SK-N-SH treated with all-trans-retinoic acid at 6 μM for 48 hours (cell line): Measurements from ENCODE around the gene SP140.

Experiments
- ATAC-seq: fragments of 200-7000 bp; cut with Tn5 transposase; 3 replicates; pipeline ENCODE4 v1.9.1; 2020; ENCODE audit warnings: mild to moderate bottlenecking, moderate library complexity
- ARNTL ChIP-seq: fragments of 450-650 bp; formaldehyde crosslinking; IDR thresholded peaks from 2 replicates; pipeline ENCODE4 v1.5.0; 2020; ENCODE audit warnings: low read depth, mild to moderate bottlenecking, moderate library complexity, borderline replicate concordance
- CSDC2 ChIP-seq: fragments of 250-450 bp; sonication (Bioruptor Pico); IDR thresholded peaks from 2 replicates; pipeline ENCODE4 v1.5.0; 2020; ENCODE audit warnings: mild to moderate bottlenecking, moderate library complexity
- ESRRG ChIP-seq: fragments of 250-450 bp; sonication (Bioruptor Pico); IDR thresholded peaks from 2 replicates; pipeline ENCODE4 v1.6.1; 2021; ENCODE audit warnings: mild to moderate bottlenecking
- GLIS3 ChIP-seq: fragments of 250-450 bp; sonication (Bioruptor Pico); IDR thresholded peaks from 2 replicates; pipeline ENCODE4 v1.5.0; 2020; ENCODE audit warnings: mild to moderate bottlenecking, moderate library complexity
- ISL1 ChIP-seq: fragments of 250-450 bp; sonication (Bioruptor Pico); IDR thresholded peaks from 2 replicates; pipeline ENCODE4 v2.1.2; 2022; ENCODE audit warnings: mild to moderate bottlenecking, moderate library complexity
- OSR1 ChIP-seq: fragments of 250-450 bp; sonication (Bioruptor Pico); IDR thresholded peaks from 2 replicates; pipeline ENCODE4 v1.8.0; 2022; ENCODE audit warnings: moderate library complexity, mild to moderate bottlenecking, inconsistent platforms
- RARB ChIP-seq: fragments of 250-450 bp; sonication (Bioruptor Pico); IDR thresholded peaks from 2 replicates; pipeline ENCODE4 v1.8.0; 2021; ENCODE audit warnings: mild to moderate bottlenecking, moderate library complexity
- SNAI2 ChIP-seq: fragments of 250-450 bp; sonication (Bioruptor Pico); IDR thresholded peaks from 2 replicates; pipeline ENCODE4 v1.5.0; 2020; ENCODE audit warnings: mild to moderate bottlenecking, moderate library complexity
- TCF4 ChIP-seq: fragments of 250-450 bp; sonication (Bioruptor Pico); IDR thresholded peaks from 2 replicates; pipeline ENCODE4 v1.8.0; 2021; ENCODE audit warnings: mild to moderate bottlenecking, moderate library complexity, borderline replicate concordance
- TOX ChIP-seq: fragments of 250-450 bp; sonication (Bioruptor Pico); IDR thresholded peaks from 2 replicates; pipeline ENCODE4 v1.8.0; 2021; ENCODE audit warnings: mild to moderate bottlenecking, moderate library complexity, borderline replicate concordance
- ZFP3 ChIP-seq: fragments of 250-450 bp; sonication (Bioruptor Pico); IDR thresholded peaks from 2 replicates; pipeline ENCODE4 v1.5.0; 2020; ENCODE audit warnings: mild to moderate bottlenecking, moderate library complexity
- ZFP30 ChIP-seq: fragments of 450-650 bp; formaldehyde crosslinking; IDR thresholded peaks from 2 replicates; pipeline ENCODE4 v1.5.0; 2022; ENCODE audit warnings: mild to moderate bottlenecking, moderate library complexity
- ZNF565 ChIP-seq: fragments of 450-650 bp; formaldehyde crosslinking; conservative IDR thresholded peaks from 2 replicates; pipeline ENCODE4 v1.5.0; 2020; ENCODE audit warnings: low read depth, mild to moderate bottlenecking, moderate library complexity
- ZNF70 ChIP-seq: fragments of 450-650 bp; formaldehyde crosslinking; IDR thresholded peaks from 2 replicates; pipeline ENCODE4 v1.5.0; 2020; ENCODE audit warnings: mild to moderate bottlenecking, moderate library complexity
- TF ChIP-seq, protein P1 (sequence below): fragments of 250-450 bp; sonication (Bioruptor Pico); IDR thresholded peaks from 2 replicates; pipeline ENCODE4 v1.5.0; 2020; ENCODE audit warnings: mild to moderate bottlenecking, moderate library complexity
- TF ChIP-seq, protein P2 (sequence below): fragments of 250-450 bp; sonication (Bioruptor Pico); IDR thresholded peaks from 2 replicates; pipeline ENCODE4 v1.5.1; 2020; ENCODE audit warnings: low read depth, mild to moderate bottlenecking, moderate library complexity
- TF ChIP-seq, protein P3 (sequence below): fragments of 250-450 bp; sonication (Bioruptor Pico); IDR thresholded peaks from 2 replicates; pipeline ENCODE4 v1.8.0; 2020; ENCODE audit warnings: mild to moderate bottlenecking, moderate library complexity, borderline replicate concordance
- TF ChIP-seq, protein P4 (sequence below): fragments of 250-450 bp; sonication (Bioruptor Pico); IDR thresholded peaks from 2 replicates; pipeline ENCODE4 v1.5.1; 2021; ENCODE audit warnings: mild to moderate bottlenecking, moderate library complexity
- TF ChIP-seq, protein P5 (sequence below): fragments of 250-450 bp; sonication (Bioruptor Pico); IDR thresholded peaks from 2 replicates; pipeline ENCODE4 v1.8.0; 2021; ENCODE audit warnings: low read depth, mild to moderate bottlenecking, moderate library complexity, borderline replicate concordance

The SP140 gene

DNA sequence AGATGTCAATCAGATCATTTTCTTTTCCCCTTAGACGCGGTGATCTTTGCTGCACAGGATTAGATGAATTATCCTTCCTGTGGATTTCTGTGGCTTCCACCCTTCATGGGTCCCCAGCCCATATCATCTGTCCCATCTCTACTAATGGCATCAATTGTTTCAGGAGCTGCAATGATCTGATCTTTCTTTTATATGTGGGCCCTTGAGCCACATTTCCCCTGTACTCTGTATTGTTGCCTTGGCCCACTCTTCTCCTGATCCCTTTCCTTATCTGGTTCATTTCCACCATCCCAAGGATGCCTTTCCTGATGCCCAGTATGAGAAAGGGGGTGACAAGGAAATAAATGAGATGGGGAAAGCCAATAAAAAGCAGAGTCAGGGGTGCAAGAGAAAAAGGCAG, 24.7 kb downstream of the SP140 start:
- no peak for ATAC-seq
- no peak for TF ChIP-seq RARB (CRISPR knock-in tag)

DNA sequence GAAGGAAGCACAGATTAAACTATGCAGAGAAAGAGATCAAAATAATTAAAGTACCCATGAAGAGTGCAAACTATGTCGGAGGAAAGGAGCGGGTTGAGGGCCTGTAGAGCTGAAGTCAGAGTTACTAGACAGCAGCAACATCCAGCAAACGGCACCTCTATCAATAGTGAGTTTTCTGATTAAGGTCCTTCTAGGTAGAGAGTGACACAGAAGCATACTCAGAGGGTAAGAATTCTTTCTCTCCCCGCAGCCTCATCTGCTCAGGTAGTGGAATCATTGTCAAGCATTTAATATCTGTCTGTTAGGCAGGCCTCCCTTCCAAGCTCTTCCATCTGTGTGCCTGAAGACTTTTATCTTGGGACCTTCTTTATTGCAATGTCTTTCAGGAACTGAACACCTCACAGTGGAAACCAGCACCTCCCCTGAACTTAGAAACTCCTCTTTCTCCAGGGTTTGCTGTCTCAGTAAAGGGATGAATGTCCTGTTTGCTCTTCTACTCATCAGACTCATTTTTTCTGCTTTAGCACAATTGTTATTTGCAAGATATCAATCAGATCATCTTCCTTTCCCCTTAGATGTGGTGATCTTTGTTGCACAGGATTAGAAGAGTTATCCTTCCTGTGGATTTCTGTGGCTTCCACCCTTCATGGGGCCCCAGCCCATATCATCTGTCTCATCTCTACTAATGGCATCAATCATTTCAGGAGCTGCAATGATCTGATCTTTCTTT, 28.8 kb downstream of the SP140 start:
- TF ChIP-seq, protein P1, sequence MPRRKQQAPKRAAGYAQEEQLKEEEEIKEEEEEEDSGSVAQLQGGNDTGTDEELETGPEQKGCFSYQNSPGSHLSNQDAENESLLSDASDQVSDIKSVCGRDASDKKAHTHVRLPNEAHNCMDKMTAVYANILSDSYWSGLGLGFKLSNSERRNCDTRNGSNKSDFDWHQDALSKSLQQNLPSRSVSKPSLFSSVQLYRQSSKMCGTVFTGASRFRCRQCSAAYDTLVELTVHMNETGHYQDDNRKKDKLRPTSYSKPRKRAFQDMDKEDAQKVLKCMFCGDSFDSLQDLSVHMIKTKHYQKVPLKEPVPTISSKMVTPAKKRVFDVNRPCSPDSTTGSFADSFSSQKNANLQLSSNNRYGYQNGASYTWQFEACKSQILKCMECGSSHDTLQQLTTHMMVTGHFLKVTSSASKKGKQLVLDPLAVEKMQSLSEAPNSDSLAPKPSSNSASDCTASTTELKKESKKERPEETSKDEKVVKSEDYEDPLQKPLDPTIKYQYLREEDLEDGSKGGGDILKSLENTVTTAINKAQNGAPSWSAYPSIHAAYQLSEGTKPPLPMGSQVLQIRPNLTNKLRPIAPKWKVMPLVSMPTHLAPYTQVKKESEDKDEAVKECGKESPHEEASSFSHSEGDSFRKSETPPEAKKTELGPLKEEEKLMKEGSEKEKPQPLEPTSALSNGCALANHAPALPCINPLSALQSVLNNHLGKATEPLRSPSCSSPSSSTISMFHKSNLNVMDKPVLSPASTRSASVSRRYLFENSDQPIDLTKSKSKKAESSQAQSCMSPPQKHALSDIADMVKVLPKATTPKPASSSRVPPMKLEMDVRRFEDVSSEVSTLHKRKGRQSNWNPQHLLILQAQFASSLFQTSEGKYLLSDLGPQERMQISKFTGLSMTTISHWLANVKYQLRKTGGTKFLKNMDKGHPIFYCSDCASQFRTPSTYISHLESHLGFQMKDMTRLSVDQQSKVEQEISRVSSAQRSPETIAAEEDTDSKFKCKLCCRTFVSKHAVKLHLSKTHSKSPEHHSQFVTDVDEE (CRISPR knock-in tag): no peak
- TF ChIP-seq OSR1 (CRISPR knock-in tag) (no peak), TOX (CRISPR knock-in tag) (no peak), ZNF565 (CRISPR knock-in tag) (no peak), ZFP30 (CRISPR knock-in tag) (no peak), CSDC2 (CRISPR knock-in tag) (no peak), ZFP3 (no peak), RARB (CRISPR knock-in tag) (no peak), GLIS3 (CRISPR knock-in tag) (no peak), TCF4 (no peak)
- TF ChIP-seq, protein P2, sequence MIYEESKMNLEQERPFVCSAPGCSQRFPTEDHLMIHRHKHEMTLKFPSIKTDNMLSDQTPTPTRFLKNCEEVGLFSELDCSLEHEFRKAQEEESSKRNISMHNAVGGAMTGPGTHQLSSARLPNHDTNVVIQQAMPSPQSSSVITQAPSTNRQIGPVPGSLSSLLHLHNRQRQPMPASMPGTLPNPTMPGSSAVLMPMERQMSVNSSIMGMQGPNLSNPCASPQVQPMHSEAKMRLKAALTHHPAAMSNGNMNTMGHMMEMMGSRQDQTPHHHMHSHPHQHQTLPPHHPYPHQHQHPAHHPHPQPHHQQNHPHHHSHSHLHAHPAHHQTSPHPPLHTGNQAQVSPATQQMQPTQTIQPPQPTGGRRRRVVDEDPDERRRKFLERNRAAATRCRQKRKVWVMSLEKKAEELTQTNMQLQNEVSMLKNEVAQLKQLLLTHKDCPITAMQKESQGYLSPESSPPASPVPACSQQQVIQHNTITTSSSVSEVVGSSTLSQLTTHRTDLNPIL (CRISPR knock-in tag): no peak
- TF ChIP-seq, protein P3, sequence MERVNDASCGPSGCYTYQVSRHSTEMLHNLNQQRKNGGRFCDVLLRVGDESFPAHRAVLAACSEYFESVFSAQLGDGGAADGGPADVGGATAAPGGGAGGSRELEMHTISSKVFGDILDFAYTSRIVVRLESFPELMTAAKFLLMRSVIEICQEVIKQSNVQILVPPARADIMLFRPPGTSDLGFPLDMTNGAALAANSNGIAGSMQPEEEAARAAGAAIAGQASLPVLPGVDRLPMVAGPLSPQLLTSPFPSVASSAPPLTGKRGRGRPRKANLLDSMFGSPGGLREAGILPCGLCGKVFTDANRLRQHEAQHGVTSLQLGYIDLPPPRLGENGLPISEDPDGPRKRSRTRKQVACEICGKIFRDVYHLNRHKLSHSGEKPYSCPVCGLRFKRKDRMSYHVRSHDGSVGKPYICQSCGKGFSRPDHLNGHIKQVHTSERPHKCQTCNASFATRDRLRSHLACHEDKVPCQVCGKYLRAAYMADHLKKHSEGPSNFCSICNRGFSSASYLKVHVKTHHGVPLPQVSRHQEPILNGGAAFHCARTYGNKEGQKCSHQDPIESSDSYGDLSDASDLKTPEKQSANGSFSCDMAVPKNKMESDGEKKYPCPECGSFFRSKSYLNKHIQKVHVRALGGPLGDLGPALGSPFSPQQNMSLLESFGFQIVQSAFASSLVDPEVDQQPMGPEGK (CRISPR knock-in tag): no peak
- ATAC-seq: no peak; the same call in 2 of the 3 replicates

DNA sequence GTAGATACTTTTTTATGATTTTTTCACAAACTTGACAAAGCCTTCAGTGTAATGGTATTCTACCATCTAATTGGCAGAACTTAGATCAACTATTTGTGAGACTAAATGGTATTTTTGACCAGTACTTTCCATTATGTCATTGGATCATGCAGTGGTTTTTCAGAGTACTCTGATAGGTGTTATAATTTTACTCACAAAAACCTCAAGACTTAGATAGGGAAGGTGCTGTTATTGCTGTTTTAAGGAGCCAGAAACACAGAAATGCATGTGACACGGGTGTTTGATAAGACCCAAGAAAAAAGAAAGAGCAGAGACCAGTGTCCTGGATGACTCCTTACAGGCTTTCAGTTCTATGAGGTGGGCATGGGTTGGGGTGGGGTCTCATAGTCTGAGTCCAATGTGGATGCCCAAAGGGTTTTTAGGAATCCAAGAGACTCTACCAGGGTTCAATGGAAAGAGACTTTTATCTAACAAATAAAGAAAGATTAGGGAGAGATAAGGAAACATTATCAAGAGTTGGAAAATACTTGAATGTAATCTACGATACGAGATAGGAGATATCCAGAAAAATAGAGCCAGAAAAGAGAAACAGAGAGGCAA, 31.3 kb downstream of the SP140 start:
- ATAC-seq: no peak

More for the DNA sequence above, 31.3 kb downstream of the SP140 start:
- TF ChIP-seq SNAI2 (CRISPR knock-in tag) (no peak), TOX (CRISPR knock-in tag) (no peak), ZNF70 (CRISPR knock-in tag) (no peak), RARB (CRISPR knock-in tag) (no peak), ESRRG (CRISPR knock-in tag) (no peak), ISL1 (CRISPR knock-in tag) (no peak), CSDC2 (CRISPR knock-in tag) (no peak), ARNTL (CRISPR knock-in tag) (no peak)
- TF ChIP-seq, protein P4, sequence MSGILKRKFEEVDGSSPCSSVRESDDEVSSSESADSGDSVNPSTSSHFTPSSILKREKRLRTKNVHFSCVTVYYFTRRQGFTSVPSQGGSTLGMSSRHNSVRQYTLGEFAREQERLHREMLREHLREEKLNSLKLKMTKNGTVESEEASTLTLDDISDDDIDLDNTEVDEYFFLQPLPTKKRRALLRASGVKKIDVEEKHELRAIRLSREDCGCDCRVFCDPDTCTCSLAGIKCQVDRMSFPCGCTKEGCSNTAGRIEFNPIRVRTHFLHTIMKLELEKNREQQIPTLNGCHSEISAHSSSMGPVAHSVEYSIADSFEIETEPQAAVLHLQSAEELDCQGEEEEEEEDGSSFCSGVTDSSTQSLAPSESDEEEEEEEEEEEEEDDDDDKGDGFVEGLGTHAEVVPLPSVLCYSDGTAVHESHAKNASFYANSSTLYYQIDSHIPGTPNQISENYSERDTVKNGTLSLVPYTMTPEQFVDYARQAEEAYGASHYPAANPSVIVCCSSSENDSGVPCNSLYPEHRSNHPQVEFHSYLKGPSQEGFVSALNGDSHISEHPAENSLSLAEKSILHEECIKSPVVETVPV (CRISPR knock-in tag): no peak
- TF ChIP-seq, protein P1 (CRISPR knock-in tag): no peak
- TF ChIP-seq, protein P5, sequence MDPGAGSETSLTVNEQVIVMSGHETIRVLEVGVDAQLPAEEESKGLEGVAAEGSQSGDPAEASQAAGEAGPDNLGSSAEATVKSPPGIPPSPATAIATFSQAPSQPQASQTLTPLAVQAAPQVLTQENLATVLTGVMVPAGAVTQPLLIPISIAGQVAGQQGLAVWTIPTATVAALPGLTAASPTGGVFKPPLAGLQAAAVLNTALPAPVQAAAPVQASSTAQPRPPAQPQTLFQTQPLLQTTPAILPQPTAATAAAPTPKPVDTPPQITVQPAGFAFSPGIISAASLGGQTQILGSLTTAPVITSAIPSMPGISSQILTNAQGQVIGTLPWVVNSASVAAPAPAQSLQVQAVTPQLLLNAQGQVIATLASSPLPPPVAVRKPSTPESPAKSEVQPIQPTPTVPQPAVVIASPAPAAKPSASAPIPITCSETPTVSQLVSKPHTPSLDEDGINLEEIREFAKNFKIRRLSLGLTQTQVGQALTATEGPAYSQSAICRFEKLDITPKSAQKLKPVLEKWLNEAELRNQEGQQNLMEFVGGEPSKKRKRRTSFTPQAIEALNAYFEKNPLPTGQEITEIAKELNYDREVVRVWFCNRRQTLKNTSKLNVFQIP (CRISPR knock-in tag): no peak
